HS-5 (cell line): ENCODE measurements around the gene PPY.
"Not testable (repeated sequence)": the region's sequence is repeated elsewhere in the genome, so short reads cannot be mapped to it uniquely, and the experiment has no call there.

ENCODE experiments used
- DNase-seq: peaks from one replicate; pipeline ENCODE4 v3.0.0-alpha.2; 2012; ENCODE audit warnings: low read depth

Gene PPY

DNA sequence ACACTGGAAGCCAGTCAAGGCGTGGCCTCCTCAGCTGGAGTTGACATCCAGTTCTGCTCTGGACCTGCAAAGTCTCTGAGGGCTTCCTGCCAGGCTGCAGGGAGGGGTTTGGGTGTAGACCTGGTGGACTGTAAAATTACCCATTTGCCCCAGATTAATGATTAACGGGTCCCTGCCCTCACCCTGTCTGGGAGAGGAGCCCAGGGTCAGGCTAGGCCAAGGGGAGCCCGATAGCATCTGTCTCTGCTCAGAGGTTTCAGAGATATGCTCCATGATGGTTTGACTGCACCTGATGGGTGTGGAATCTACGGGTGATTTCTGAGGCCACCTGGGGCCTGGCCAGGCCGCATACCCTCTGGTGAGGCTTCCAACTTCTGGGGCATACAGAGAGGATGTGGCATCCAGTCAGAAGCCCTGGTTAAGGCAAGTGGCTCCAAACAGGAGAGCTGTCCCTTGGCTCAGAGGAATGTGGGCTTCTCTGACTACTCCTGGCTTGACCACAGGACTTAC is 11.2 kb downstream of the PPY start:
- no peak for DNase-seq

DNA sequence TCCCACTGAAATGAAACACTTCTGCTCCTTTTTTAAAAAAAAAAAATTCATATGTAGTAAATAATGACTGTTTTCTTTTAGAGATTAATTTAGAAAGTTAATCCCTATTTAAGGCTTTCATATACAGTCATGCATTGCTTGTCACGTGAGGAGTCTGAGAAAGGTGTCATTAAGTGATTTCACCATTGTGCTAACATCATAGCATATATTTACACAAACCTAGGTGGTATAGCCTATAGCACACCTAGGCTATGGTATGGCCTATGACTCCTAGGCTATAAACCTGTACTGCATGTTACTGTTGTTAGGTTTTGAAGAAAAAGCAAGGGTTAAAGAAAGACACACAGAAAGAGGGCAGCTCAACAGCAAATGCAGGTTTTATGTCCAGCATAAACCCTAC is 13.7 kb downstream of the PPY start:
- DNase-seq: no peak

DNA sequence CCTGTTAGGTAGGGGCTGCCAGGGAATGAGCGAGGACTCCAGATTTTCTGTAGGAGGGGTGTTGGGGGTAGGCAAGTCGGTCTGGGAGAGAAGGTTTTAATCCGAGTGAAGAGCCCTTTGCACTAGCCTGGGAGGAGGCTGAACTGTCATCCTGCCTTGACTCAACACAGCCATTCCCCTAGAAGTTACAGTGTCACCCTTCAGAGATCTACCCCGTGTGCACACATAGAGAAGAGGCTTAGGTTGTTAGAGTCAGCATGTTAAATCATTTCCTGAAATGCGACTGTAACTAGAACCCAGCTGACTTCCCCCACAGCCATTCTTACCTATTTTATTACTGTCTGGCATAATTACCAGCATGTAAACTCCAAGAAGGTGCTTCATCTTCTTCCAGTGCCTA is 14.3 kb downstream of the PPY start:
- not testable (repeated sequence) for DNase-seq

DNA sequence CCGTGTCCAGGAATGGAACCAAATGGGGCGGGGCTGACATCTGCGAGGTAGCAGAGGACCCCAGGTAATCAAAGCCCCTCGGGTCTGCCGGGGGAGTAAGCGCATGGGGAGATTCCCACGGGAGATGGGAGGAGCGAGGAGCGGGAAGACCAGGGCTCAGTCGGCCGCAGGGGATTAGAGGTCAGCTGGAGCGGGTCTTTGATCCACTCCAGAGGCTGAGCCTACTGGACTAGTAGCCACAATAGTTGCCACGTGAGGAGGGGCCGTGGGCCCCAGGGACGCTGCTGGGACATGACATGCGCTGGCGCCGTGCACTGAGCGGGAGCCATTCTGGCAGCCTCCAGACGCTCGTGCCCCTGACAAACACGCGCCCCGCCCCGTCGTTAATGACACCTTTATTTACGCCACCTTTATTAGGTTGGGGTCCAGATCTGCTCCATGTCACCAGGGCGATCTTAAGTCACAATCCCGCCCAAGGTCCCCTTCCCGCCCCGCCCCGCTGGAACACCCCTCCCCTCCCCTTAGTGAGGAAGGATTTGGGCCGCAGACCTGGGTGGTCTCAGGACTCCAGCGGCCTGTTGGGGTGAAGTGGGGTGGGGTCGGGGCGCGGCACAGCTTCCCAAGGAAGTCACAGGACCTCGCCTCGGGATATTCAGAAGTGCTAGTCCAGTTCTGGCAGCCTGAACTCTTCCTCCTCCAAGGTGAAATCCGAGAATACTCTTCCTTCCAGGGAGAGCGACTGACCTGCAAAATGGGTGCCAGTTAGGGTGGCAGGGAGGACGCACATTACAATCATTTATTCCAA is 15.0 kb downstream of the PPY start:
- DNase-seq: no peak

DNA sequence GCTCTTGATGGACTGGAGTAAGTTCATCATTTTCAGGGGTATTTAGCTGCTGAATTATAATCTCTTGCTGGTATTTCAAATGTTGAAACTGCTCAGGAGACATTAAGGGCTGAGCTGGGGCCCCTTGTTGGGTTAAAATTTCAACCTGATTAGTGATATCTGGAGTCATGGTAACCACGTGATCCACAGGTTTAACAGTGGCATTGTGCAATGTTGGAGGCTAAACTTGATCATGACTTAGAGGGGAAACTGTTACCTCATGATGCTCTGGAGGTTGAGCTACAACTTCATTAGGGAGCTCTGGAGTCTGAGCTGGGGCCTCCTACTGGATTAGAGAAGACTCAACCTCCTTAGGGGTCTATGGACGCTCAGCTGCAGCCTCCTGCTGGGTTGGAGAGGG is 17.7 kb downstream of the PPY start:
- no peak for DNase-seq

DNA sequence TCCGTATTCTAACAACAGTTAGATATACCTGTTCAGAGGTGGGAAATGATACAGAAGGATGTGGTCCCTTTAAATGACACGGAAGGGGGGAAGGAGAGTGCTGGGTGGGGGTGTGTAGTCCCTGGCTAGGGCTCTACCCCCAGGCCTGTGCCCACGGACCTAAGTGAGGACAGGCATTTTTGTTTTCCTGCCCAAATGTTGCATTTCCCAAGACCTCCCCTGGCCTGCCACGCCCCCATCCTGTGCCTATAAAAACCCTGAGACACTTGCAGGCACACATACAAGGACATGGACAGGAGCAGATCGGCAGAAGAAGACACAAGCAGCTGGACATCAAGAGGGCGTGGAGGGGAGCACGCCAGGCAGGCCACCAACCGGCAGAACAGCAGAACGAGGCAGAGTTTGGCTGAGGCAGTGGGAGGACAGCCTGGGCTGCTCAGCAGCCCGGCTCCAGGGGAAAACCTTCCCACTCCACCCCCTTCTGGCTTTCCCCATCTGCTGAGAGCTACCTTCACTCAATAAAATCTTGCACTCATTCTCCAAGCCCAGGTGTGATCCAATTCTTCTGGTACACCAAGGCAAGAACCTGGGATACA is 21.7 kb downstream of the PPY start:
- DNase-seq: no peak

DNA sequence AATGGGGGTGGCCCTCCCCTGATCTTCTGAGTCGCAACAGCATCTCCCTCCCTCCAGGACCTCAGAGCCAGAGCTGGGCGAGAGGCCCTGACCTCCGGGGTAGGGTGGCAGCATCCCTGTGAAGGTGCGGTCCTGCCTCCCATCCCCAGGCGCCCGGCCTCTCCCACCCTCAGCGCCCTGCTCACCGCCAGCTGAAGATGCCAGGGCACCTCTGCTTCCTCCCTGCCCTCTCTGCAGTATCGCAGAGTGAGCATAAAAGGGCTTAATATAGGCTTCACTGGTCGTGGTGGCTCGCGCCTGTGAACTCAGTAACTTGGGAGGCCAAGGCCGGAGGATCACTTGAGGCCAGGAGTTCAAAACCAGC is 24.3 kb downstream of the PPY start:
- no peak for DNase-seq

DNA sequence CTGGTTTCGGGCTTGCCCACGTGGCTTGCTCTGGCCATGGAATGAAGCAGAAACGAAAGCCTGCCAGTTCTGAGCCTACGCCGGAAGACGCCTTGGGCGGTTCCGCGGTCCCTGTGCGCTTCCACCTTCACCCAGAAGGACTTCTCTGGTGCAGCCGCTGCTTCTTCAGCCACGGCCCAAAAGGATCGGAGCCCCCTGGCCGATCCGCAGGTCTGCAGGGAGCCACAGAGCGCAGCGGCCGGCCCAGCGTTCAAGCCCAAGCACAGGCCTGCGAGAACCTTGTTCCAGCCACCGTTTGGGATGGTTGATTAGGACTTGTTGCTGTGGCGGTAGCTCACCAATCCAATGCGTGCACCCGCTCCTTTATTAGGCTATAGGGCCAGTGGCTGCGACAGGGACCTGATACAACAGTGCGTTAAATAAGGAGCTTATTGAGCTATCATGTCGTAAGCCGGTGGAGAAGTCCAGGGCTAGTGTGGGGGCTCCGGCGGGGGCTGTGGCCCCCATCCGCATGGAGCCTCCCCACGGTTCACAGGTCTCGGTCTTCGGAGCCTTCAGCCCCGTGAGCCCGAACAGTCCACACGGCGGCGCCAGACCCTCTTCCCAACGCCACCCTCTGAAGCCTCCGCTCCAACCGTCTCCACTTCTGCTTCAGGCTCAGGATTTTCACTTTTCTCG is 24.8 kb downstream of the PPY start:
- no peak for DNase-seq

DNA sequence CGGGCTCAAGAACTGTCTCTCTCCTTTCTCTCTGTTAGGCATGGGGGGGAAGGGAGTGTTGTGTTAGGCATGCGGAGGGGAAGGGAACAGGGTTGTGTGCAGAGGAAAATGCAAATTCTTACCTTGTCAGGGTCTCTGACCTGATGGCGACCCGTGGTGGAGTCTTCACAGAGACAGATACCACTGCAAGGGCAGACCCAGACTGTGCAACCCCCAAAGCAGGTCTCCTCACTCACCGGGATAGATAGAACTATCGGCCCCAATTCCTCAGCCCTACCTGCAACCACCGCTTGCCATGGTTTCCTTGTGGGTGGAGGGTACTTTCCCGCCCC is 25.3 kb downstream of the PPY start:
- DNase-seq: no peak

DNA sequence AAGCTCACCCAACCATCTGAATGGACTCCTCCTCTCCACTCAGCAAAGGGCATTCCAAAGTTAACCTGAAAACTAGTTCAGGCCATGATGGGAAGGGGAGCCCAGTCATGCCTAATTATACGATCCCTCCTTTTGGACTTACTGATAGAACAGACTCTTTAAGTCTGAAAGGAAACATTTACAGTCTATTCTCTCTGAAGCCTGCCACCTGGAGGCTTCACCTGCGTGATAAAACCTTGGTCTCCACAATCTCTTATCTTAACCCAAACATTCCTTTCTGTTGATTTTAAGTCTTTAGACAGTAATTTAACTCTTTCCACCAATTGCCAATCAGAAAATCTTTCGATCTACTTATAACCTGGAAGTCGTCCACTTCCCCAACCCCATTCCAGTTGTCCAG is 25.9 kb downstream of the PPY start:
- no peak for DNase-seq

DNA sequence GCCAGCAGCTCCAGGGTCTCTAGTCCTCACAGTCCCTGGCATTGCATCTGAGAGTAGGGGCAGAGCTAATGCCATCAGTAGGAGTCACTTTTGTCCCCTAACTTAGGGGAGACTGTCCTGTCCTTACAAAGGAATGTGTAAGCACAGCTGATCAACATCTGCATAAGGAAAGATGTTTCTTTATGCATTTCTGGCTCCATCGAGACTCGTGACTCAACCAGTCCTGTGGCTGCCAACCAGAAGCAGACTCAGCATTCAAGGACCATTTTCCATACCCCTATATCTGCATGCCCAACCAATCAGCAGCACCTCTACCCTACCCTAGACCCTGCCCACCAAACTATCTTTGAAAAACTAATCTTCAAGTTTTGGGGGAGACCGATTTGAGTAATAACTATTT is 26.7 kb downstream of the PPY start:
- no peak for DNase-seq

DNA sequence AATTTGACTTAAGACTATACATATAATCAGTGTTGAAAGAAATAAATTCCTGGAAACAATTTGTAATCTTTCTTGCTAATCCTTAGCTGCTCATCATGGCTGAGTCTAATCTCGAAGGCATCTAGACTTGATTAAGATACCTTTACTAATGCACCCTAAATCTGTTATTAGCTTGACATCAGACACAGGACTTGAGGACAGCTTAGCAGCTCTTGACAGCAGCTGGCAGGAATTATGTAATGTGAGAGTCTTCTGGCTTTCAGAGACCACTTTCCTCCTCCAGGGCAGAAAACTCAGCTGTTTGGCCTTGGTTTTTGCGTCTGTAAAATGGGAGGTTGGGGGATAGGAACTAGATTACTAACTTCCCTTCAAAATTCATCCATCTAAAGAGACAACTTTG is 27.8 kb downstream of the PPY start:
- DNase-seq: no peak

DNA sequence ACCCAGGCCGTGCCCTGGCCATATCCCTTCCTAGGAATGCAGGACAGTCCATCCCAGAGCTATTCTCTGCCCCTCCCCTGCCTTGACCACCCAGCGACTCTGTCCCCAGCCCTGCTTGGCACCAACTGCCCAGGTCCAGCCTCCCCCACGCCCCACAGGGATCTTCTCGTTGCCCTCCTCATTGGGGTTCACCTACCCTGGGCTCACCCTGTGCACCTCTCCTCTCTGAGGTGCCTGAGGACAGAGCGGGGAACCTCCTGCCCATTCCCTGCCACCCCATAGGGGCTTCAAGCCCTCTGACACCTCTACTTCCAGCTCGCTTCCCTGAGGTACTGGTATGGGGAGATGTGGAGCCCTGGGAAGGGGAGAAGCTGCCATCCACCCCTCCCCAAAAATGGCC is 28.7 kb downstream of the PPY start:
- DNase-seq: no peak

DNA sequence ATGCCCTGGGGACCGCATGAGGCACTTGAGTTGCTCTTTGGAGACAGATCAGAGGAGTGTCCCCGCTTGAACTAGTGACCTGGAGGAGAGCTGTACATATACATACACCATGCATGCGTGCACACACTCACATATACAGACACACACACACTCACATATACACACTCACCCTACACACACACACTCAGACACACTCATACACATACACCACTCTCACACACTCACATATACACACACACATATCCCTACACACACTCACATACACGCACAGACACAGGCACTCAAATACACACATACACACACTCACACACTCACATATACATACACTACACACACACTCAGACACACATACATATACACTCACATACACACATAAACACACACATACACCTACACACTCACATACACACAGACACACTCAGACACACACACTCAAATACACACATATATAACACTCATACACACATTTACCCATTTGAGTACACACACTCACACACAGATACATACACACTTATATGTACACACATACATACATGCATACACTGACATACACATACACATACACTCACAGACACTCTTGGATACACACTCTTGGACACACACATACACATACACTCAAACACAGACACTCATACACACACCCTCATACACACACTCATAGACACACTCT is 29.5 kb downstream of the PPY start:
- DNase-seq: no peak

DNA sequence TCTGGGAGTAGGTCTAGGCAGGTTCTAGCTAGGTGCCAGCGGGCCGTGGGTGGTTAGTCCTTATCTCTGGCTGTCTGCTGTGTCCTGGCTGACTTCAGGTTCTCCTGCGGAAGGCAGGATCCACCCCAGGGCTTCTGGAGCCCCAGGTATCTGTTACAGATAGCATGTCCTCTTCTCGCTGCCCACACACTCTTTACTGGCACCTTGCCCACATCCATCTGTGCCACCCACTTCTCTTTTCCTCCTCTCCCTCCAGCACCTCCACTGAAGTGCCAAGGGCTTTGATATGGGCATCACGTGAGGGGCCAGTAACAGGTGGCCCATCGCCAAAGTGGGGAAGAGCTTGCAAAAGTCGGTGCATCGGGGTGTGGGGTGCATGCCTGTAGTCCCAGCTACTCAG is 30.4 kb downstream of the PPY start:
- no peak for DNase-seq

DNA sequence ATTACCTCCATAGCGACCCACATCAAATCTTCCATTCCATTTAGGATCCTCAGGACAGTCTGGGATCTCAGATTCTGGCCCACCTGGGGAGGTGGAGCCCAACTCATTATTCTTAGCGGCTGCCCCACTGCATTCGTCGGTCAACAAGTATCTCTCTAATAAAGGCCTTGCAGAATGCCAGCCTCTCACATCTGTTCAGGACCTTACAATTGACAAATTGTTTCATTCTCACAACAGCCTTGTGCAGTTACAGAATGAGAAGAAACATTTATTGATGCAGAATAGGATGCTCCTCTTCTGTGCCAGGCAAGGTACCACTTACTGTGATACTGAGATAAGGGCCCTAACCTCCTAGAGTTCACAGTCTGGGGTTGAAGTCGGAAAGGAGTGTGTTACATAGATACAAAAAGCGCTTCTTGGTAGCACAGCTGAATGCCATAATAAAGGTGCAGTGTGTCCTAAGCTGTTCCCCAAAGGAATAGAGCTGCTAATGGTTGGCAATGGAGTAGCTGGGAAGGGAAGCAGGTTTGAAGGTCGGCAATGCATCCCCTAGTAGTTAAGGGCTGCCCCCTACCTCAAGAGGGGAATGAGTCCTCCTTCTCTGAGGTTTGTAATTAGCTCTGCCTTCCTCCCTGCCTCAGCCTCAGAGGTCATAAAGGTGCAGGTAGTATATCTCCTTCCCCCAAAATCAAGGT is 32.6 kb downstream of the PPY start:
- DNase-seq: no peak

DNA sequence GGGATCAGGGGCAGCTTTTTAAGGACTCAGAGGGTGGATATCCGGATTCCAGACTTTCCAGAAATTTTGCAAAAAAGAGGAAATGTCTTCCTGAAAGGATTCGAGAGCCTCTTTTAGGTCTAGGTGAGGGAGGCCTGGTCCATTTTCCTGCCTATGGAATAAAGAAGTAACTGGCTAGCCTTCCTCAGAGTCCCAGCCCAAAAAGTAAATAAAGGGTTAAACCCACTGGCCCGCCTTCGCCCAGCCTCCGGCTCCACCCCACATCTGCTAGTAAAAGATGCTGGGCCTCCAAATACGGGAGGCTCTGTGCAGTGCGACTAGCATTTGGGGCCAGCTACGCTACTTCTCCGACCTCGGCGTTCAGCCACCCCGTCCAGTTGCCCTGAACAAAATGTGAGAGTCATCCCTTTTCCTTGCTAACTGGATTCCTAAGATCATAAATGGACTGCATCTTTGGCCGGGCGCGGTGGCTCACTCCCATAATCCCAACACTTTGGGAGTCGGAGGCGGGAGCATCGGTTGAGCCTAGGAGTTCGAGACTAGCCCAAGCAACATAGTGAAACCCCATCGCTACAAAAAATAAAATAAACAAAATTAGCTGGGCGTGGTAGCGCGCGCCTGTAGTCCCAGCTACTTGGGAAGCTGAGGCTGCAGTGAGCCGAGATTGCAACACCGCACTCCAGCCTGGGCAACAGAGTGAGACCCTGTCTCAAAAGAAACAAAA is 34.1 kb downstream of the PPY start:
- DNase-seq: no peak

DNA sequence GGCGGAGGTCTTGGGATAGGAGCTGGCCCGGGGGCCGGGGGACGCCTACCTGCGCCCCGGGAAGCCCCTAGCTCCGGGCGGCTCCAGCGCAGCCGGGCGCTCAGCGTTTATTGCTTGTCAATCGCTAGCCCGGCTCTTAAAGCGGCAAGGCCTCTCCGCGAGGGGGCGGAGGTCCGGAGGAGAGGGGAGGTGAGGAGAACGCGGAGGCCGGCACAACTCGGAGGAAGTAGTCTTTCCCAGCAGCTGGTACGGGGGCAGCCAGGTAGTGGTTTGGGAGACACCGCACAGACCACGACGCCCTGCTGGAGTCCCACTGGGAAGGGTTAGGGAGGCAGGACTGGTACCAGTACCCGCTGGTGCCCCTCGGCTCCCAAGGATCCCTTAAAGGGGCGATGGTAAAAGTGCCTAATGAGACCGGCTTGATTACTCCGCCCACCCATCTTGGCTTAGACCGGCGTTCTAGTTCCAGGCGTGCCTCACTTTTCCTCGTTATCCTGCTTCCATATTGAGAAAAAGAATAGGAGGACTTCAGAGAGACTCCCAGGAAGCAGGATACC is 34.8 kb downstream of the PPY start, which contains the start of gene MPP2:
Gene MPP2, minus strand, starts transcription at position 112 of the 557 bp plus-strand sequence. CDS start 3,076 bp downstream, outside the sequence.
- no peak for DNase-seq

DNA sequence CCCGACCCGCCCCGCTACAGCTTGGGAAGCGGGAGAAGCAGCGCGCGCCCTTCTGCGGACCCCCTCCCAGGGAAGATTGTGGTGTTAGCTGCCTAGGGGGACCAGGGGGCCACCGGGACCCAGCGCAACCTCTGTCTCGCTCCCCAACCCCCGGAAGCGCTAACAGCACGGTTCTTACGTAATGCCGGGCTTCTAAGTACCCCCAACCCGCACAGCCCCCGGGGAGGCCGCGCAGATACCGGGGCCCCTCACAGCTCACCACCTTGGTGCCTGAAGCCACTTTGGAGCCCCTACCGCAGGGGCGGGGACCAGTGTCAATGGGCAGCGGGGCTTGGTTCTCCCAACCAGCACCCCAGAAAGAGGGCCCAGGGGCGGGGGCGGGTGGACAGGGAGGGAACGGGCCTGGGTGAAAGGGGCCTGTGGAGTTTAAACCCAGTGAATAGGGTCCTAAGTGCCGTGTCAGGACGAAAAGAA is 35.3 kb downstream of the PPY start:
- DNase-seq: no peak

DNA sequence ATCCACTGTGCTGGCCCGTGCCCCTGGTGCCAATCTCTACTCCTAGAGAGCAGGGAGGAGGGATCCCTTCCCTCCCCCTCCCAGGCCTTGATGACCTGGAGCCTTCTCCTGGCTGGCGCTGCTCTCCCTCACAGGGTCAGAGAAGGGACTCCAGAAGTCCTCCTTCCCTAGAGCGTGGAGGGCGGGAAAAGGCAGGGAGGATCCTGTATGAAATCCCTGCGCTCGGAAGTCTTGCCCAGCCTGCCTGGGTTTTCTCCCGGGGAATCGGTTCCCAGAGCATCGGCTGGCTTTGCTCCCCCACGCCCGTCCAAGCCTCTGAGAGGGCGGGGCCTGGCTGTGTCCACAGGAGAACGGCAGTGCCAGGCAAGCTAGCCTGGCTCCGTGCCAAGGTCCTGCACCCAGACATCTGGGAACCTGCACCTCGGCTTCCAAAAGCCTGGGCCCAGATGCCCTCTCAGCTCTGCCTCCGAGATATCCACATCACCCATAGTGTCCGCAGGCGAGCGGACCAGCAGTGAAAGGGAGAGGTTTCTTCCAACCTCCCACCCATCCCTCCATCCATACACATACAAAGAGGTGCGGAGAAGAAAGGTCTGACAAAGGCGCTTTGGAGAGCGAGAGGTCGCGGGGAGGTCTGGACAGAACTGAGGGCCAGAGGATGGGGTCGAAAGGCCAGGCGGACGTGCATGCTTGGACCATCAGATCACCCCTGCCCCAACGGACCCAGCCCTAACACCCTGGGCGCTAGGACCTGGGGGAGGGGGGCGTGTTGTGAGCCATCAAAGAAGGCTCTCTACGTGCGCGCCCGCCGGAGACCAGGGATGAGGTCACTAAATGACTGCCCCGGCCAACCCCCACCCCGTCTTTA is 36.1 kb downstream of the PPY start:
- DNase-seq: no peak
